HG03060 (cell line): Measurements from ENCODE around the gene CPVL.

ENCODE experiments used
- ATAC-seq: cut with Tn5 transposase; IDR thresholded peaks from one replicate; pipeline ENCODE4 v1.9.1; 2021; ENCODE audit warnings: low read depth, moderate number of reproducible peaks; ENCODE audit not compliant: unreplicated experiment

The CPVL gene

DNA sequence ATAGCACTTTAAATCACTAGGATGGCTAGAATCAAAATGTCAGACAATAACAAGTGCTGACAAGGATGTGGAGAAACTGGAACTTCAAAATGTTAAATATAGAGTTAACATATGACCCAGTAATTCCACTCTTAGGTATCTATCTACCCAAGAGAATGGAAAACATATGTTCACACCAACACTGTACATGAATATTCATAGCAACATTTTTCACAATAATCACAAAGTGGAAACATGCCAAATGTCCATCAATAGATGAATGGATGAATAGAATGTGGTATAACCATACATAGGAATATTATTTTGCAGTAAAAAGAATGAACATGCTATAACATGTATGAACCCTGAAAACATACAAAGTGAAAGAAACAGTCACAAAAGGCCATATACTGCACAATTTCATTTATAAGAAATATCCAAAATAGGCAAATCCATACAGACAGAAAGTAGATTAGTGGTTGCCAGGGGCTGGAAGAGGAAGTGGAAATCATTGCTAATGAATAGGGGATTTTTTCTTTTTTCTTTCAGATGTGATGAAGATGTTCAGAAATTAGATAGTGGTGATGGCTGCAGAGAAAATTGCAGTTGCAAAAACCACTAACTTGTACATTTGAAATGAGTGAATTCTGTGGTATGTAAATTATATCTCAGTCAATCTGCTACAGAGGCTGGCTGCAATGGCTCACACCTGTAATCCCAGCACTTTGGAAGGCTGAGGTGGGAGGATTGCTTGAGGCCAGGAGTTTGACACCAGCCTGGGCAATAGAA, 93.0 kb downstream of the CPVL start:
- no peak for ATAC-seq

DNA sequence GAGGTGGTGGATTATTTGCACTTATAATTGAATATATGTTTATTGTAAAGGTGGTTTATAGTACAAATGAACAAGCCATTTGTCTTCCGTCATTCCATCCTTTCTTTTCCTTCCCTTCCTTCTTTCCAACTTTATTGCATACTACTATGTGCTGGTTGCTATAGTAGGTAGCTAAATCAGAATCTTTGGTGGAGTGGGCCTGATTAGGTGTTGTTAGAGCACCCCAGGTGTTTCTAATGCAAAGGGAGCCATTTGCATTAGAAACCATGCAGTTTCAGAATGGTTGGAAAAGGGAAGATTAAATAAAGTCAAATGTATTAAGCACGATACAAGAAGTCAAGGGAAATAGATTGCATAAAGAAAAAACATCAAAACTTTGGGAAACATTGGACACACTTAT, 99.4 kb downstream of the CPVL start:
- no peak for ATAC-seq

DNA sequence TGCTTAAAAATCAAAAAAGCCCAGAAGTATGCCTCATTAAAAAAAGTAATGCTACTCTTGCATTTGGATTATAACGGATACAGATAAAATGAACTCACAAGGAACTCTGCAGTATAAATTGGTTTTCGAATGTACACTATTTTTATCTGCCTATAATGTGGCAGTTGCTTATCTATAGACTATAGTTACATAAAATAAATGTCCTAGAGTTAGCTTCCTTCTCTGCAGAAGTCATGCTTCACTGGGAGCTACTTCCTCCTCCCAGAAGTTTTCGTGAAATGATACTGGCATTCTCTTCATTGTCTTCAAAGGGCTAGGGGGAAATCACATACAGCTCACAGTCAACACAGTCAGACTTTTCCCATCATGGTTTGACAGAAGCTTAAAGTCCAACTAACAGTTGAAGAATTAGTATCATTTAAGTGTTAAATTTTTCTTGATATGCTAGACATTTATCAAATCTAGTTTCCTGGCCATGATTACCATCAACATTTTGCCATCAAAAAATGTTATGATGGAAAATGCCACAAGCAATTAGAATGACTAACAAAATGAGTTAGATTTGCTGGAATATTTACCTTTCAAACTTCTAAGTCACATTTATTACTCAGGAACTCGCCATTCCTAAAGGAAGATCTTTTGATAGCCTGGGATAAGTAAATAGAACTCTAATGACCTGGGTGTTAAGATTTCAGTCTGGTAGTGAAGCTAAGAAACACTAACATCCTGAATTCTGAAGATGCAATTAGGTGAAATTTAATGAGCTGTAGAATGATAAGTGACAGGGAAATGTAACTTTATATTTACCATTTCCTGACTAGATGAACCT, 100.9 kb downstream of the CPVL start:
- ATAC-seq: no peak

DNA sequence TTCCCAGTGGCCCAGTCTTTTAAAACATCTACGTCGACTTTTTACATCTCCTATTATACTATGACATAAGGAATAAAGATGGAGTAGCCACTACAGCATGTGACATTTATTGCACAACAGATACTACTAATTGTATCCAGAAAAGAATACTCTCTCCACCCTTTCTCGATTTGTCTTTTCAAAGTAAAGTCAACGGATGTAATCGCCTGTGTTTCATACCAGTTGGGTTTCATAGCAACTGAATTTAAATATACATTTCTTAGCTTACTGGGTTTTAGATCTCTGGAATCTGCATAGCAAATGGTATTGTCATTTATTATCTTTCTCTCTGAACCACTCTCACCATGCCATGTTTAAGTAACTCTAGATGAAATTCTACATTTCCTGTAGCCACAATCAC, 101.8 kb downstream of the CPVL start:
- no peak for ATAC-seq

DNA sequence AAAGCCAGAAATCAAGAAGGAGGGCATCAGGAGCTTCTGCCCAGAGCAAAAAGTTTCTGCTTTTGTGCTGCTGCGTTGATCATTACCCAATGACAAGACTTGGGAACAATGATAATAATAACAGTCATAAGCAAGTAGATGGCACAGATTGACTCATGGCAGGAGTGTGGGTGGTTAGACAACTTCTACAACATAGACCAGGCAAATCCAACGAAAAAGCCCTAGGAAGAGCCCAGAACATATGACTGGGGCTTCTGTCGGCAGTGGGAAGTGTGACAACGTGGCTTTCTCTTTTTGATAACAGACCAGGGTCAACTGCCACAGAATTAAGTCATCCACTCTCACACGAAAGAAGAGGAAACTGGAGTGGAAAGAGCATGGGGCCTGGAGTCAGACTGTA, 102.8 kb downstream of the CPVL start:
- ATAC-seq: no peak

DNA sequence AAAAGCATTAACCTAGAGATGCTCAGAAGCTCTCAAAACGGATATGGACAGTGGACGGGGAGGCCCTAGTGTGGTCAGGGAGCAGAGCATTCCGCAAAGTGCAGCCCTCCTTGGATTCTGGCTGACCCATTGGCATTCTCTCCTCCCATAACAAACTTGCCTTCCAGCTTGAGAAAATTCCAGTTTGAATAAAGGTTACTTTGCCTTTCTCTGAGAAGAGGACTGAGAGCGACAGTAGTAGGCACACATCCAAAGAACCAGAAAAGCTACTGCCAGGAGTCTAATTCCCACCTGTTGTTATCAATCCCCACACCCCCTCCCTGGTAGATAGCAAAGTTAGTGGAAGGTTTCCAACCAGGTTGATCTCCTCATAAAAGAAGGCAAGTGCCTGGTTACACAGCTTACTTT, 103.5 kb downstream of the CPVL start:
- no peak for ATAC-seq

DNA sequence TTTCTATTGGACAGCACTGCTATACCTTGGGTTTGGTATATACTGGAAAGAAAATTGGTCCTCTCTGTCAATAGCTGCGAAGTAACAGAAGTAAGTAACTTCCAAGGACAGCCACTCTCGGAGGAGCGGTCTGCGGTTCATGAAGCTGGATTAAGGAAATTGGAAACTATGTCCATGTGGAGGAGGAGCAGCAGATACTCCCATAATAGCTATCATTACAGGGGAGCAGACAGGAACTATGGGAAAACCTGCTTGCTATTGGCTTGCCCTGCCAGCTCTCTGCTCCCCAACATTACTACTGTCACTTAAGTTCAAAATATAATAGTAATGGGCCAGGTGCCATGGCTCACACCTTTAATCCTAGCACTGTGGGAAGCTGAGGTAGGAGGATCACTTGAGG, 104.3 kb downstream of the CPVL start:
- ATAC-seq: no peak

DNA sequence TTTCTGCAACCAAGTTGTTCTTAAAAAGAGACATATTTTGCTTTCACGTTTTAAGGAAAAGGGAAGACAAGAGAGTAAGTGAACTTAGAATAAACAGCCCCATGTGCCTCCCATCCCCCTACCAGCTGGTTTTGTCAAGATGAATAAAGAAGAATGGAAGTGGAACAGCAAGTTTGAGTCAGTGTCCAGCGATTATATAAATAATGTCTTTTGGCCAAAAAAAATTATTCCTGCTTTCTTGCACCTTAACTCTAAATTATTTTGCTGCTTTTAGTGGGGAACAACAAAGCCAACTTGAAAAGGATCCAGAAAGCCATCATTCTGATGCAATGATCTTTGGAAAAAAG, 105.8 kb downstream of the CPVL start:
- ATAC-seq: no peak

DNA sequence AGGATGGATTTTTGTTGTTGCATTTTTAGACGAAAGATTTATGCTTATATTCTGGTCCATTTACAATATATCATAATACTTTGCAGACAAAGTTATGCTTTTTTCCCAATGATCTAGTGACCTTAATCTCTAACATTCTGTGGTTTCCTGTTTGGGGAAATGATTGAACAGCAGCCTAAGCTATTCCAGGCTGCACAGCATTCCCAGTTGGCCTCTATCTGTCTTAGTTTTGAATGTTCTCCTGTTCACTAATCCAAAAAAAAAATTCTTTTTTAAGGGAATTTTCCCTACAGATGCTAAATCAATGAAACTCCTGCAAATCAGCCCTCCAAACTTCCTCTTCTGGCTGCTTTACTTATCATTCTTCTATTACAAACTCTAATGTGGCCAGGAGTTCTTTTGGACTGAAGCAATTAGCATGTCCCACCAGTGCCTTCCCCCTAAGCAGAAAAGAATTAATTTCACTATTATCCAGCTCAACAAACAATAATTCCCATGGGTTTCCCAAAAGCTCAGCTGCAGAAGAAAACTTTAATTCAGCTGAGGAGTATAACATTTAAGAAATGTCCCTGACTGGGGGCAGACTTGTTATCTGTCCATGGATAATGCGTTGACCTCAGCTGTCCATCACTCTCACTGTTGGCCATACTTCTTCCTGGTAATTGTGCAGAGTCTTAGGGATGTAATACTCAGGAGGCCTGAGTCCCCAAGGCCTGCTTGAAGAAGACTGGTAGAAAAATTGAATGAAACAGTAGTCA, 106.3 kb downstream of the CPVL start:
- no peak for ATAC-seq

DNA sequence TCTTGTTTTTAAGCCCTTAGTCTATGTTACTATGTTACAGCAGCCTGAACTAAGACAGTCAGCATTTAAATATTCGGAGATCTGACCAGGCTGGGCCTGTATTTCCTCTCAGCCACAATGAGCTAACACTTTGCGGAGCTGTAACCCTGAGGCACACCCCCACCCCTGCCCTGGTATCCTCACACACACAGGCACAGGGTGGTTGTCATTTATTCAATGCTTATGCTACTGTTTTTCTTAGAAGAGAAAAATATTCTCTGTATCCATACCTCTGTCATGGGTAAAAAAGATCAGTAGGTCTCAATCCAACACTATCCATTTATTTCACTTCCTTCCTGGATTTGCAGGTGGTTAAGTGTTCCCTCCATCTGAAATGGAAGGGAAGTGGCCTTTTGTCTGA, 107.9 kb downstream of the CPVL start:
- no peak for ATAC-seq

DNA sequence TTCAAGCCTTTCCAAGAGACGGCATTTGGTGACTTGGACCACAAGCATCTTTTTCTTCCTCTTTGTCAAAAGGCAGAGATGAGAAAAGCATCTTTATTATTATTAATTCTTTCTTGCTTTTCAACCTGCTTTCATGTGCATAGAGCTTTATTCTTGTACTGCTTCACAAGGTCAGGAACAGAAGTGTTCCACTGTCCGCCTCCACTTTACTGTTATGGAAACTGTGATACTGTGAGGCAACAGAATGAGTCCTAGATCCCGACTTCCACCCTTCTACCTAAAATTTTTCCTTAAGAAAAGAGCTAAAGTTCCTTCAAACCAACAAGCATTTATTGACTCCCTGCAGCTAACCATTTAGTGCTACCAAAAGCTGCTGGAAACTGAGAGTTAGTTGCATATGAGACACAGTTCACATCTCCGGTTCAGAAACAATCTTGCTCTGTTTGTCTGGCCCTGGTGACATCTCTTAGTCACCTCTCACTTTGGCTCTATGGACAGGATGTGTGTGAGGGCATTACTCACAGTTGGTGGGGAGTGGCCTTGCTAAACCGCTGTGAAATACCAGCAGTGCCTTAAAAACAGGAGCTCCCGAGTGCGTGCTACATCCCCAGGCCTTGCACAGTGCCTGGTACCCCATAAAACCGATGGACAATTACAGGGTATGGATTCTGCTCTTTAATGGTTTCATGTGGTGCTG, 111.1 kb downstream of the CPVL start:
- ATAC-seq: no peak

DNA sequence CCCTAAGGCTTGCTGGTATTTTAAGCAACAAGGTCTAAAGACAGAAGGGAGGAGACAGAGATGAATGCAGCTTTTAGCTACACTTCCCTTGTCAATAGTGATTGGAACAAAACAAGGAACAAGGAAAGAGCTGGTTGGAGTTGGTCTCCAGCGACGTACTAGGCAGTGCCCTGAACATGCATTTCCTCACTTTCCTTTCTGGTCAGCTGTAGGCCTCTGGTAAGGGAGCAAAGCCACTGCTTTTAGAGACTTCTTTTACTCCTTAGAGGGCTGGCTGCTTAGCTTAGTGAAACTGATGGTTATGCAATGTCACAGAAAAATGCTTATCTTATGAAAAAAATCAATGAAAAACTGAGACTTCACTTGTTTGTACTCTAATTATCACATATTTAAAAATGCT, 112.8 kb downstream of the CPVL start:
- no peak for ATAC-seq

DNA sequence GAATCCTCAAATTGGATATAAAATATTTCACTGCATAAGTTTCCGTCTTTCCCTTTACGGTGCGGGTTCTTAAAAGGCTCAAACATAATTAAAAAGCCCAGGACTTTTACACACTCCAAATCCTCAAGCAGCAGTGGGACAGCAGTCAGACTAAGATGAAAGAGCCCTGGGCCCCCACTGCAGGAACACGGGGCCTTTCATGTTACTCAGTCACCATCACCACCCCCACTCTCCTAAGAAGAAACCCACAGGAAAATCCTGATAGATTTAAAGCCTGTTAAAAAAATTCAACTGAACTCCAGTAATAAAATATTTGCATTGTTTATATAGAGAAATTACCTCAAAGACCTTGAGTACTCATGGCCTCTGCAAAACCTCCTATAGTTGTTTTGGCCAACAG, 114.2 kb downstream of the CPVL start:
- ATAC-seq: no peak

DNA sequence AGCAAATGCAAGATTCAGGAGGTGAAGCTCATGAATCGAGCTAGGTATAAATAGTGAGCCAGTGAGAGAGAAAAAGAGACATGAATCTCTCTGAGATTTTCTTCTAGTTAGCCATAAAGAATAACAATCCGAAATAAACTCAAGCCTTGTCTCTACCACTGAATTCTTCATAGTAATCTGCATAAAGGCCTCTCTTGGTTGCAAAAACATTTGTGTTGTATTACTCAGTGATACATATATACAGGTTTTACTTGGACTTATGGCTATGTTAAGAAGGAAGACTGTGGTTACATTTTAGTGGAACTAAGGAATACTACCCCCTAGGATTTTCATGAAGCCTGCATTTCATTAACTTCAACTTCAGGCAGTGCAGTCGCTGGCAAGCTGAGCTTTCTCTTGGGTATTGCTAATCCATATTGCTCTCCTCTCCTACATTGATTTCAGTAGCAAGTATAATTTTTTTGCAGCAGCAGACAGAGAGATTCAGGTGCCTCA, 115.5 kb downstream of the CPVL start:
- ATAC-seq: no peak

DNA sequence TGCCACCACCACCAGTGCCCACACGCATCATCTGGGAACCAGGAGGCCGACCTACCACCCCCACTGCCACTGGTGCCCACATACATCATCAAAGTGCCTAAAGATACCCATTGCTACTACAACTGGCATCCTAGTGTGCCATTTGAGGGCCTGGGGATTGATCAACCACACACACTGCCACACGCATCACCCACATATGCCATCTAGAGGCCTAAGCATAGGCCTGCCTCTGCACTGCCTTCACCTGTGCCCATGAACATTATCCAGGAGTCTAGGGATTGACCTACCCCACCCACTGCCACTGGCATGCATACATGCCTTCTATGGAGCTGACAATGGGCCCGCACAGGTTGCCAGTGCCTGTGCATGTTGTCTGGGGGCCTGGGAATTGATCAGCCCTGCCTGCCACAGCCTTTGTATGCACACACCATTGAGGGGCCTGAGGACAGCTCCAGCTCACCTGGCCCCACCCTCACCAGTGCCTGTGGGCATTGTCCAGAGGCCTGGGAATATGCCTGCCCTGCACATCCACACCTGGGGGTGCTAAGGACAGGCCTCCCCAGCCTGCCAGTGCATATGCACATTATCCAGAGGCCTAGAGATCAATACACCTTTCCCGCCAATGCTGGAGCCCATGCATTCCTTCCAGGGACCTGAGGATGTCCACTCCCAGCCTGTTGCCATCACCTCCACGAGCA, 123.9 kb downstream of the CPVL start:
- ATAC-seq: no peak

DNA sequence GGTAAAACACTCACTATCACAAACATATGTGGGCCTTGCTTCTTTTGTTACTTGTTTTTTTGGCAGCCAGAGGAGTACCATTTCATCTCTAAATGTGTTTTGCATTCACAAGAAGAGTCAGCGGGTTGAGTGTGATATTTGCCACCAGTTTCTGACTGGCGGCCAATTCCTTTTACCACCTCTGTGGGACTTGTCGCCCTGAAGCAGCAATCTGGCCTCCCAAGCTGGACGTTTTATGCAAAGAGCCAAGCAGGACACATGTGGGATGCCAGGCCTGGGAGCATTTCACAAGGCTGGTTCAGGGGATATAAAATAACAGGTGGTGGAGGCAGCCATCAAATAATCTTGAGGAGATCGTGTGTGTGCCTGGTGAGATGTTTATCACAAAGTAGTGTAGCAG, 126.4 kb downstream of the CPVL start:
- no peak for ATAC-seq

DNA sequence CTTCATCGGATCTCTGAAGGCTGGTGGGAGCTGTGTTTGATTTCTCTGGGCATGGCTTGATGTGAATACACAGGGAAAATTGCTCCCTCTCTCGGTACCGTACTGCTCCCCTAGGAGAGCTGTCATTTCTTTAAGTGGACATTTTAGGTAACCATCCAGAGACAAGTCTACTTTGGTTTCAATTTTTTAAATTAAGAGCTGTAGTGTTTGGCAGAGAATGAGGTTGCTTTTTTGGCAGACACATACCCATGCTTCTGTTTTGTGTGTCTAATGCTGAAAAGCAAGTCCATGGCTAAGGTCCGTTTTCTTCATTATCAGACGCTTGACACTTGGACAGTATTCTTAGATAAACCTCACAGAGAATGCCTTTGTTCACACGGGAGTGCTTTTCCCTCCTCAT, 127.0 kb downstream of the CPVL start:
- ATAC-seq: no peak

DNA sequence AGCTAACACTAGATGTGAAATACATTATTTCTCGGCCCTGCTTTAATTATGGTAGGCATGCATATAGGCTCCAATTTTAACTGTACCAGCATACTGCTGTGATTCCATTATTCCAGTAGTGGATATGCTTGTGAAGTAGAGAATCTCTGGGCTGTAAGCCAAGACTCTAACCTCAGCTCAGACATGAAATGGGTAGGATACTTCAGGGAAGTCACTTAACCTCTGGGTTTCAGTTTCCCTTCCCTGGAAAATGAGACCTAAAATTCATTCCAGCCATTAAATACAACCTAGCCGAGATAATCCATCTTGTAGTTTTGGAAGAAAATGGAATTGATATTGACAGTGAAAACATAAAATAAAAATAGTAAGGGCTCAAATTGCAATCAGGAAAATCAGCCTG, 128.6 kb downstream of the CPVL start:
- no peak for ATAC-seq

DNA sequence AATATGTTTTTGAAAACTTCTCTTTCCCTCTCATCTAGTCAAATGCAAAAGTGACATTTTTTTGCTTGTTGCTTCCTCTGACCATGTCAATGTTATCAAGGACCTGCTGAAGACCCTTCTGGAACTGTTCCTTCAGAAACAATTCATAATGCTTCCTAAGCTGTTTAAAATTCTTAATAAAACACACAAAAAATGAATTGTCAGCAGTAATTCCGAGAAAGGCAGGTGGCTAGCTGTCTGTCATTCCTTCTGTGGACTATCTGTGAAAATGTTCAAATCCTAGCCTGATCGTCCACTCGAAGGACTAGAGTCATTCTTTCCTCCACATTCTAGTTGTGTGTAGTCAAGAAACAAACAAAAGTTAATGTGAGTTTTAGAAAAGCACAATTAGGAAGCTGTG, 131.6 kb downstream of the CPVL start:
- ATAC-seq: no peak

DNA sequence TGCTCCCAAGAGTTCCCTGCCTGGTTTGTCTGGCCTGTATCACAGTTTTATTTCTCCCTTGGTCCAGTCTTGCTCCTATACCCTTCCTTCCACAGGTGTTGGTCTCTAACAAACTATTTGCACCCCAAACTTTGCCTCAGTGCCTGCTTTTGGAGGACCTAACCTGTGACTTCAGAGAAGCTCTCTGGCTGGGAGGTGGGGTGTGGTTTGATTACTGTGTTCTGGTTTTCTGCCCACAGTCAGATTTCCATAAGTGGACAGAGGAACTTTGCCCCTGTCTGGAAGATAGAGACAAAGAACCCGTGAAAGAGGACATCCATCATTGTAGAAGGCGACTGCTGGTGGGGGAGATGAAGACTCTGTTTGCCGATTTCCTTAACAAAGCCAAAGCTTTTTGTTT, 132.4 kb downstream of the CPVL start:
- ATAC-seq: no peak
